Tibial artery (tissue), 4 donors: ENCODE data around the gene SPACA4.
A peak's percentile ranks its signal among the peaks of the same experiment; 100 is the strongest.
"Not testable (repeated sequence)": the region's sequence is repeated elsewhere in the genome, so short reads cannot be mapped to it uniquely, and the experiment has no call there.

Experiments
- DNase-seq, 2 donors: peaks; one replicate each; pipeline ENCODE4 v3.0.0-alpha.2; 2019
- H3K27ac ChIP-seq, 2 donors: fragments of 200-600 bp; sonication (generic) in 1 of 2; 1 replicate in 1 of 2; 2 replicates in 1 of 2; pipeline ENCODE4 v1.5.1; 2018 to 2019; ENCODE audit warnings: mild to moderate bottlenecking in 1 of 2
- H3K27me3 ChIP-seq, 2 donors: fragments of 200-600 bp; sonication (generic) in 1 of 2; one replicate each; pipeline versions ENCODE4 v1.5.1 to v1.6.0; 2016 to 2019
- H3K36me3 ChIP-seq, 3 donors: fragments of 200-600 bp; sonication (generic) in 2 of 3; one replicate each; pipeline ENCODE4 v1.5.1; 2016 to 2019; ENCODE audit warnings: mild to moderate bottlenecking in 2 of 3
- H3K4me1 ChIP-seq, 4 donors: fragments of 200-600 bp; sonication (generic) in 2 of 4; 1 replicate in 3 of 4; 2 replicates in 1 of 4; pipeline ENCODE4 v1.5.1; 2016 to 2019
- H3K4me3 ChIP-seq, 2 donors: fragments of 200-600 bp; sonication (generic) in 1 of 2; 1 replicate in 1 of 2; 2 replicates in 1 of 2; pipeline ENCODE4 v1.5.1; 2018 to 2019; ENCODE audit warnings: mild to moderate bottlenecking in 2 of 2
- H3K9me3 ChIP-seq, 3 donors: fragments of 200-600 bp; sonication (generic) in 1 of 3; one replicate each; pipeline ENCODE4 v1.5.1; 2016 to 2019
- intact Hi-C: fragments of 100-400 bp; cut with DNase I; formaldehyde crosslinking; loops from one replicate; pipeline ENCODE4 v1.15.0; 2023; ENCODE audit warnings: low total_unique reads
- TF ChIP-seq, protein P1 (sequence below), 2 experiments: fragments of 200-600 bp in 1 of 2; fragments of 450-650 bp in 1 of 2; IDR thresholded peaks; one replicate each; pipeline ENCODE4 v1.5.1; 2017 to 2019; ENCODE audit warnings: antibody characterized with exemption in 2 of 2, mild to moderate bottlenecking in 1 of 2, moderate library complexity in 1 of 2

Gene SPACA4

DNA sequence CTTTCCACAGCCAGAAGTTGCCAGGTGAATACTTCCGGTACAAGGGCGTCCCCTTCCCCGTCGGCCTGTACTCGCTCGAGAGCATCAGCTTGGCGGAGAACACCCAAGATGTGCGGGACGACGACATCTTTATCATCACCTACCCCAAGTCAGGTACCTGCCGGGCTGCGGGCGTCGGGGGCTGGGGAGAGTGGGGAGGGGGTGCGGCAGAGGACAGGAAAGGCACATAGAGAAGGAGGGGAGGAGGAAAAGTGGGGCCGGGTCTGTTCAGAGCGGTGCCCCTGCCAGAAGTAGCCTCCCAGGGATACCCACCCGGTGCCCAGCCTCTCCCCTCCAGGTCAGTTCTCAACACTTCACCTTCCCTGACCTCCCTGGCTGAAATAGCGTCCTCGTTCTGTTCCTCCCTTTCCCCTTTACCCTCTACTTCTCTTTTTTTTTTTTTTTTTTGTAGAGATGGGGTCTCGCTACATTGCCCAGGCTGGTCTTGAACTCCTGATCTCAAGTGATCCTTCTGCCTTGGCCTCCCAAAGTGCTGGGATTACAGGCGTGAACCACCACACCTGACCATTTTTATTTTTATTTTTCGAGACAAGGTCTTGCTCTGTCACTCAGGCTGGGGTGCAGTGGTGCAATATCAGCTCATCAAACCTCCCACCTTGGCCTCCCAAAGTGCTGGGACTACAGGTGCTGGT is 30.5 kb upstream of the SPACA4 start:
- Histone ChIP-seq H3K4me3 (no peak overlapping the region), H3K9me3 (no peaks in the 10 kb centered on the region), H3K36me3 (no peaks in the 10 kb centered on the region), H3K27ac (no peak overlapping the region), H3K4me1 (no peaks in the 10 kb centered on the region), H3K27me3 (peaks cover 0 to 4% of the 10 kb centered on the region in 2 donors)
- TF ChIP-seq, protein P1, sequence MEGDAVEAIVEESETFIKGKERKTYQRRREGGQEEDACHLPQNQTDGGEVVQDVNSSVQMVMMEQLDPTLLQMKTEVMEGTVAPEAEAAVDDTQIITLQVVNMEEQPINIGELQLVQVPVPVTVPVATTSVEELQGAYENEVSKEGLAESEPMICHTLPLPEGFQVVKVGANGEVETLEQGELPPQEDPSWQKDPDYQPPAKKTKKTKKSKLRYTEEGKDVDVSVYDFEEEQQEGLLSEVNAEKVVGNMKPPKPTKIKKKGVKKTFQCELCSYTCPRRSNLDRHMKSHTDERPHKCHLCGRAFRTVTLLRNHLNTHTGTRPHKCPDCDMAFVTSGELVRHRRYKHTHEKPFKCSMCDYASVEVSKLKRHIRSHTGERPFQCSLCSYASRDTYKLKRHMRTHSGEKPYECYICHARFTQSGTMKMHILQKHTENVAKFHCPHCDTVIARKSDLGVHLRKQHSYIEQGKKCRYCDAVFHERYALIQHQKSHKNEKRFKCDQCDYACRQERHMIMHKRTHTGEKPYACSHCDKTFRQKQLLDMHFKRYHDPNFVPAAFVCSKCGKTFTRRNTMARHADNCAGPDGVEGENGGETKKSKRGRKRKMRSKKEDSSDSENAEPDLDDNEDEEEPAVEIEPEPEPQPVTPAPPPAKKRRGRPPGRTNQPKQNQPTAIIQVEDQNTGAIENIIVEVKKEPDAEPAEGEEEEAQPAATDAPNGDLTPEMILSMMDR (IDR thresholded peaks at IDR 0.05): no peak
- intact Hi-C loops: no loop called here
- DNase-seq: no peak

DNA sequence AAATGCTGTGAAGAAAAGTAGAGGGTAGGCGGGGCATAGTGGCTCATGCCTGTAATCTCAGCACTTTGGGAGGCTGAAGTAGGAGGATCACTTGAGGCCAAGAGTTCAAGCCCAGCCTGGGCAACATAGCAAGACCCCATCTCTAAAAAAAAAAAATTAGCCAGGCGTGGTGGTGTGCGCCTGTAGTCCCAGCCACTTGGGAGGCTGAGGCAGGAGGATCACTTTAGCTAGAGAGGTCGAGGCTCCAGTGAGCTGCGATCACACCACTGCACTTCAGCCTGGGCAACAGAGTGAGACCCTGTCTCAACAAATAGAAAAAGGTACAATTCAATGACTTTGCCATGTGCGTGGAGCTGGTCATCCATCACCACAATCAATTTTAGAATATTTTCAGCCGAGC is 28.6 kb upstream of the SPACA4 start:
- H3K27me3 ChIP-seq: peaks cover 0 to 11% of the 10 kb centered on the region in 2 donors
- H3K4me3 ChIP-seq, H3K9me3 ChIP-seq, H3K4me1 ChIP-seq, DNase-seq, H3K27ac ChIP-seq, H3K36me3 ChIP-seq, intact Hi-C loops: not testable (repeated sequence)

- intact Hi-C loops: no loop called here
- no peaks in the 10 kb centered on the region for H3K9me3 ChIP-seq
- no peaks in the 10 kb centered on the region for H3K36me3 ChIP-seq
- H3K4me1 ChIP-seq: peaks cover 0 to under 1% (median 0%) of the 10 kb centered on the region in 4 donors
- no peak for DNase-seq
- H3K27me3 ChIP-seq: peaks cover 0 to 11% of the 10 kb centered on the region in 2 donors
- TF ChIP-seq, protein P1 (IDR thresholded peaks at IDR 0.05): no peak
- H3K27ac ChIP-seq: no peak overlapping the region
- no peak overlapping the region for H3K4me3 ChIP-seq
Measured at GRCh38 chr19:48578891-48579290, 27.7 kb upstream of the SPACA4 start.

DNA sequence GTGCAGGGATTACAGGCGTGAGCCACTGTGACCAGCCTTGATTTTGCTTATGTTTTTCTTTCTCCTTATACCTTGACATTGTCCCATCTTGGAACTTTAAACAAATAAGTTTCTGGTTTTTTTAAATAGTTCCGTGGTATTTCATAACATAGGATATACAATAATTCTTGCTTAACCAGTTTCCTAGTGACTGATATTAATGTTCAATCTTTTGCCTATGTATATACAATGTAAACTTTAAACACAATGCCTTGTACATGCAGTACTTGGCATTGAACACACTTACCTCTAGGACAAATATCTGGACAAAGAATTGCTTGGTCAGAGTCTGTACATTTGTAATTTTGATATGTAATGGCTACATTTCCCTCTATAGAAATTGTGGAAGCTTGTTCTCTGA is 24.4 kb upstream of the SPACA4 start:
- peaks cover 0 to 4% (median 0%) of the 10 kb centered on the region in 4 donors for H3K4me1 ChIP-seq
- H3K4me3 ChIP-seq: no peak overlapping the region
- H3K9me3 ChIP-seq: no peaks in the 10 kb centered on the region
- H3K27ac ChIP-seq: no peak overlapping the region
- DNase-seq: no peak
- H3K36me3 ChIP-seq: no peaks in the 10 kb centered on the region
- intact Hi-C loops: loop anchor here (5.0 kb wide), 1 partner anchor 90 kb away; no protein-coding TSS in a partner anchor
- TF ChIP-seq, protein P1 (IDR thresholded peaks at IDR 0.05): no peak
- peaks cover 0 to 26% of the 10 kb centered on the region in 2 donors for H3K27me3 ChIP-seq

GRCh38 chr19:48587387-48587786 is 19.2 kb upstream of the SPACA4 start:
- TF ChIP-seq, protein P1 (IDR thresholded peaks at IDR 0.05): no peak
- Histone ChIP-seq H3K27ac (no peak overlapping the region), H3K9me3 (no peaks in the 10 kb centered on the region), H3K36me3 (no peaks in the 10 kb centered on the region), H3K27me3 (peaks cover 0 to 35% of the 10 kb centered on the region in 2 donors), H3K4me3 (no peak overlapping the region), H3K4me1 (peaks cover 0 to 11% (median 4%) of the 10 kb centered on the region in 4 donors)
- no peak for DNase-seq
- intact Hi-C loops: no loop called here

DNA sequence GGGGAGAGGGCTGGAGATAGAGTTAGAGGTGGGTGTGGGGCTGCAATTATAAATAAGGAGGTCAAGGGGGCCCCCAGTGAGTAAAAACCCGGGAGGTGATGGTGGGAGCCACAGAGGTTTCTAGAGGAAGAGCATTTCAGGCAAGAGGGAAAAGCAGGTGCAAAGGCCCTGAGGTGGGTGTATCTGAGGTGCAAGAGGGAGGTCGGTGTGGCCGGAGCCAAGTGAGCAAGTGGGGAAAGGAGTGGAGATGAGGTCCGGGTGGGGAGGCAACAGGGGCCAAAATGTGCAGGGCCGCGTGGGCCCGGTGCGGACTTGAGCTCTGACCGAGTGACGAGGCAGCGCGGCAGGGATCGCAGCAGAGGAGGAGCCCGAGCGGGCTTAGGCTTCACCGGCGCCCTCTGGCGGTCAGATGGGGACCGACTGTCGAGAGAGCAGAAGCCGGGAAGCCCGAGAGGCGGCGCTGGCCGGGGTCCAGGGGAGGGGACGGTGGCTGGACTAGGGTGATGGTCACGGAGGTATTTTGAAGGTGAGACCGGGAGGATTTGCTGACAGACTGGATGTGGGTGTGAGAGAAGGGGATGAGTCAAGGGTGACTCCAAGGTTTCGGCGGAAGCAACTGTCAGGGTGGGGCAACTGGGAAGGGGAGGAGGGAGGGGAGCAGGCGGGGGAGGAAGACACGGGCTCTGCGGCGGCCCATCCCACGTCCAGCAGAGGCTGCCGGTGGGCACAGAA is 17.7 kb upstream of the SPACA4 start:
- Histone ChIP-seq H3K36me3 (no peaks in the 10 kb centered on the region), H3K9me3 (no peaks in the 10 kb centered on the region), H3K27ac (no peak overlapping the region), H3K4me1 (peaks cover 0 to 11% (median 4%) of the 10 kb centered on the region in 4 donors), H3K27me3 (peaks cover 0 to 35% of the 10 kb centered on the region in 2 donors), H3K4me3 (peak overlapping the region; percentile 27 to 33)
- peak; percentile 81 to 89 for DNase-seq
- intact Hi-C loops: no loop called here
- TF ChIP-seq, protein P1 (IDR thresholded peaks at IDR 0.05): peak; percentile 79 to 87
